ENCODE measurements around the gene GON4L.
"Not testable (repeated sequence)": the region's sequence is repeated elsewhere in the genome, so short reads cannot be mapped to it uniquely, and the experiment has no call there.

GON4L gene

DNA sequence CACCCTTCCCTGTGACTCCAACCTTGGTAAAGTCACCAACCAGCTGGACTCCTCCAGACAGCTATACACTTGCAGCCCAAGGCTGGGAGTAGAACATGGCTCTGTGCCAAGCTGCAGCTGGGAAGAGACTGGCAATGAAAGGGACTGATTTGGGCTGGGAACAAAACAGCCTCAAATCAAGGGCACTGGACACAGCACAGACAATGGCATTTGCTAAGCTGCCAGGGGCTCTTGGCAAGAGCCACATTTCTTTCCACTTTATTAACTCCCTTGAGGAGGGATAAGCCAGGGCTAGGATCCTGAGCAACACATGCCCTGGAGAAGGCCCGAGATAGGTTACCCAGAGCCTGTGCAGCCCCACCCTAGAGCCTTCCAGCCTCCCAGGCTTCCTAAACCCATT, 14.4 kb upstream of the GON4L start:
- DNase-seq: no peak

DNA sequence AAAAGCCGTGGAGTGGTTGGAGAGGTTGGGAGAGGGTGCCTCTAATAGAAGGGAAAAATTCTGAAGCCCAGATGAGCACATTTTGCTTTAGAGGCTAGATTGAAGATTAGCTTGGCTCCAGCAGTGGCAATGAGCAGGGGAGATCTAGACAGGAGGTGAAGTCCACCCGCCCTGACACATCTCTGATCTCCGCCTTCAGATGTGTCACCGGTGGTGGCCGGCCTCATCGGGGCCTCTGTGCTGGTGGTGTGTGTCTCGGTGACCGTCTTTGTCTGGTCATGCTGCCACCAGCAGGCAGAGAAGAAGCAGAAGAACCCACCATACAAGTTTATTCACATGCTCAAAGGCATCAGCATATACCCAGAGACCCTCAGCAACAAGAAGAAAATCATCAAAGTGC, 10.8 kb upstream of the GON4L start:
- no peak for DNase-seq

DNA sequence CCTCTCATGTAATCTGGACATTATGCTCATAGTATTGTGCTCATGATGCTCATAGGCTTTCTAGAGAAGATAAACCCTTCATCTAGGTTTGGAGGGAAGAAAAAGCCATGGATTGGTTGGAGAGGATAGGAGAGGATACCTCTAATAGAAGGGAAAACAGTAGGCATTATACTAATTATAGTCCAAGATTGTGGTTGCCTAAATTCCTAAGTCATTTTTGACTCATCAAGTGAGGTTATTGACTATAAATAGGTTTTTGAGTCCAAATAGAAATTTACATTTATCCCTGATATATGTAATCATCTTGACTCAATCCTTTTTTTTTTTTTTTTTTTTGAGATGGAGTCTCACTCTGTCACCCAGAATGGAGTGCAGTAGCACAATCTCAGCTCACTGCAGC, 7.4 kb upstream of the GON4L start:
- DNase-seq: peak; percentile 32

DNA sequence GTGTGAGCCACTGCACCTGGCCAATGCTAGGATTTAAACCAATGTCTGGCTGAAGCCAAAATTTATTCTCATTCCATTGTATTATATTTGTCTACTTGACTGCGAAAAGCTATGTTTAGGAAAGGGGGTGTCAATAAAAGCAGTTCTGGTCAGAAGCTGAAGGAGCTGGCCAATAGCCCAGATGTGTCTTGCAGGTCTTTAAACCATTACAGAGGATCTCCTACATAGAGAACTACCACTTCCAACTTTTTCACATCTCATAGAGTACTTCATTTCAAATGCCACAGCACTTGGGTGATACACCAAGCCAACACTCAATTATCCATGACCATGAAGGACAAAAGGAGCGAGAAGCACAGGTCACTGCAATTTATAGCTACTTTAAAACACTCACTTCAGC, 4.9 kb upstream of the GON4L start:
- no peak for DNase-seq

DNA sequence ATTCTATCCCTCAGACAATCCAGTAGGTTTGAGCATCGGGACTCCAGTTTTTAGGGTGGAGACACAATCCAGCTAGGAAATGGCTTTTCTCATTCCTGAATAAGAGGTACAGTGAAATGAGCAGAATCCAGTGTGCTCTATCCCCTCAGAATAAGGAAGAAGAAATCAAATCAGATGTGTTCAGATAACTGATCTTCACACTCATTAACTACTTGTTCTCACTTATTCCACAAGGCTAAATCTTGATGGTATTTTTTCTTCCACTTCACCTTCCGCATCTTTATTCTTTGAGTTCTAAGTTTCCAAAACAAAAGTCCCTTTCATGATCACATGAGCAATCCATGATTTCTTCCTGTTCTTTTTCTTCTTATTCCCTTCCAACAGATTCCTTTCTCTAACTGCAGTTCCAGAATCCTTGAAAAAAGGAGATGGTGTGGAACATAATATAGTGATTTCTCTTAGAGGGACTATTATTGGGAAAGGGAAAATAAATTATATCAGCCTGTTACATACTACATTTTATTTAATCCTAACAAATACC, 4.0 kb upstream of the GON4L start:
- DNase-seq: no peak

DNA sequence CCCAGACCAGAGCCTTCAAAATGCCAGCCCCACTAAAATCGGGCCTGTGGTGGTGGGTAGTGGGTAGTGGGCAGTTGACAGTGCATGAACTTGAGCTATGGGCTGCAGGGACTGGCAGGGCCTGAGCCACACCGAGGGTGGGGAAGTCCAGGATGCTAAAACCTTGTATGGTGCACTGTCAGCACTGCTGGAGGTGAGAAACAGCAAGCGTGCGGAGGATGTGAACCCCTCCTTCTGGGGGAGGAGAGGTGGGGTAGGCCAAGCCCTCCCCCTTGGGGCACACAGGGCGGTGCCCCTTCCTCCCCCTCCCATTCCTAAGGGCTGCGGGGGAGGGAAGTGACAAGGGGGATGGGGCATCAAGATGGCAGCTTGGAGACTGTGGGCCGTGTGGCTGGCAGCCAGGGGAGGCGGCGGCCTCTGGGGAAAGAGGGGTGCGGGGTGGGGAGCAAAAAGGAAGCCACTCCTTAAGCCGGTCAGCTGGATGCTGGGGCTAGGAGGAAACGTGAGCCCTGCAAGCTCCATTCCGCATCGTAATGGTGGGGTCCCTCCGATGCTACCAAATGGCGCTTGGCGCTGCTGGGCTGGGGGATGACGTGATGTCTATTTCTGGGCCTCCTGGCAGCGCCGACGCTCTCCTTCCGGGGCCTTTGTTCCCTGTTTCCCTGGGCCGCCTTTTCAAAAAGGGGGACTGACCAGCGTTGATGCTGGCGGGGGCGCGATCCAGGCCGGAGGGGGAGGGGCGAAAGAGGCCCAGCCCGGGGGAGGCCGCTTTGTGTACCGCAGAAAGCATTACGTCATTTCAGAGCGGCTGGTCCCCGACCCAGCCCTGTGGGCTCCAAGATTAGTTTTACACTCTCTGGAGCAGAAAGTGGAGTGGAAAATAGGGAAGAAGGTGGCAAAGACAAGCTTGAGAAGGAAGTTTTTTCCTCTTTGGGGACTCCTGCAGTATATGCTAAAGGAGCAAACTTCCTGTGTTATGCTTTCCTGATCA, 3.2 kb upstream of the GON4L start:
- DNase-seq: peak; percentile 84

DNA sequence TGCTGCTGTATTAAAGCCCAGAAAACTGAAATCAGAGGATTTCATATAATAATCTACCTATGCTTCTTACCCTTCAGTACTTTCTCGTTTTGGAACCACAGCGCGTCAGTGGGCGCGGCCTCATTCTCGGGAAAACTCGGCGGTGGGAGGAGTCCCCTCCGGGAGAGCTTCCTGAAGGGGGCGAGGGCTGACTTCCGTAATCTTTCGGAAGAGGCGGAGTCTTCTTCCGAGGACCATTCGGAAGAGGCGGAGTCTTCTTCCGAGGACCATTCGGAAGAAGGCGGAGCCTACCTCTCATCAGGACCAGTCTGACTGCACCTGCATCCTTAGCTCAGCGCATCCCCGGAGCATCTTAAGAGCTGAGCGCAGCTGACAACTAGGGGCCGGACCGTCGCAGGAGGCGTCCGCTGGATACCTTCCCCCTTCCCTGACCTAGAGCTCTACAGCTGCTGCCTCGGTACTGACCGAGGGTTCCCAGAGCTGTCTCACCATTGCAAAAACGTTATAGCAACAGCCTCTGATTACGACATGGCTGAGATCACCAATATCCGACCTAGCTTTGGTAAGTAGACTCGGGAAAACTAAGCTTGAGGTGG, 2.3 kb upstream of the GON4L start, which contains the start of gene SYT11:
SYT11 (plus strand) TSS at position 334 of the 596 bp plus-strand sequence; CDS start at position 529, 195 bp downstream.
- DNase-seq: peak; percentile 97

DNA sequence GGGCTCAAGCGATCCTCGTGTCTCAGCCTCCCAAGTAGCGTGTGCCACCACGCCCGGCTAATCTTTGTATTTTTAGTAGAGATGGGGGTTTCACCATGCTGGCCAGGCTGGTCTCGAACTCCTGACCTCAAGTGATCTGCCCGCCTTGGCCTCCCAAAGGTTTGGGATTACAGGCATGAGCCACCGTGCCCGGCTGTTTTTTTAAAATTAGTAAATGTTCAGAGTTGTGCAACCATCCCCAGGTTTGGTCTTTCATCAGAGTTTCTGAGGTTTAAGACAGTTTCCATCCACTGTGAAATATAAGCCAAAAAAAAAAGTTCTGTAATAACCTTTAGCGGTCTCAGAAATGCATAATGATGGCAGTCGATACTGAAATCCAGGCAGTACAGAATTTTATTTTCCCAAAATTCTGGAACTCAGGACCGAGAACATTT, 1.8 kb upstream of the GON4L start:
- DNase-seq: no peak

DNA sequence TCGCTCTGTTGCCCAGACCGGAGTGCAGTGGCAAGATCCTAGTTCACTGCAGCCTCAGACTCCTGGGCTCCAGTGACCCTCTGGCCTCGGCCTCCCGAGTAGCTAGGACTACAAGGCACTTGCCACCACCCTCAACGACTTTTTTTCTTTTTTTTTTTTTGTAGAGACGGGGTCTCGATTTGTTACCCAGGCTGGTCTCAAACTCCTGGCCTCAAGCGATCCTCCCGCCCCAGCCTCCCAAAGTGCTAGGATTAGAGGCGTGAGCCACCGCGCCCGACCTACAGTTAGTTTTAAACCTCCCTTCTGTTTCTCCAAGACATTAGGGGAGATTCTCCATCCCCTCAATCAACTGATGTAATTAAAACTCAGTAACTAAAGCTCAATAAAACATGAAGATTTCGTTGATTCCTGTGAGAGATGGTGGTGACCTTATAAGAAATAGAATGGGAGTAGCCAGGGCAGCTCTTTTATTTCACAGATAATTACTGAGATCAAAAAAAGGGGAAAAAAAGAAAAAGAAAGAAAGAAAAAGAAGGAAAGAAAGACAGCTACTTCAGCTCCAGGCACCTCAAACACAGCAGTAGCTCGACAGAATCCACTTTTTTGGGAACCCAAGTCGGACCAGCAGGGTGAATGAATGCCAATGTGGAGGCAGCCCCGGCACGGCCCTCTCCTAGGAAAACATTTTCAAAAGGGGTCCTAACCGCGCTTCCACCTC, 598 bp downstream of the GON4L start:
- DNase-seq: no peak

DNA sequence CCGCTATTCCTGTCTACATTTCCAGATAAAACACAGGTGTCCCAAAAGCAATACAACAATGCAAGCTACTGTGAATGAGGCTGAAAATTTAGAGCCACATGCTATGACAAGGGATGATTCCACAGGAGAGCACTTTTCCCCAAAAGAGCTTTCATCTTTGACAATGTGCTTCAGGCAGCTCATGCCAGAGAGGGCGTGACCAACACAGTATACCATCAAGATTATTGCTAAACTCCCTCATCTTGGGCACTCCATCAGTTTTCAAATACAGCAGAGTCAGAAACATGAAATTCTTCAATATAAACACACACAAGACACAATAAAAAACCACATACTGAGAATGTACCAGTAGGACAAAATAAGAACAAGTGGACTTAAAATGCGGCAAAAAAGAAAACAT, 6.7 kb downstream of the GON4L start:
- DNase-seq: no peak

DNA sequence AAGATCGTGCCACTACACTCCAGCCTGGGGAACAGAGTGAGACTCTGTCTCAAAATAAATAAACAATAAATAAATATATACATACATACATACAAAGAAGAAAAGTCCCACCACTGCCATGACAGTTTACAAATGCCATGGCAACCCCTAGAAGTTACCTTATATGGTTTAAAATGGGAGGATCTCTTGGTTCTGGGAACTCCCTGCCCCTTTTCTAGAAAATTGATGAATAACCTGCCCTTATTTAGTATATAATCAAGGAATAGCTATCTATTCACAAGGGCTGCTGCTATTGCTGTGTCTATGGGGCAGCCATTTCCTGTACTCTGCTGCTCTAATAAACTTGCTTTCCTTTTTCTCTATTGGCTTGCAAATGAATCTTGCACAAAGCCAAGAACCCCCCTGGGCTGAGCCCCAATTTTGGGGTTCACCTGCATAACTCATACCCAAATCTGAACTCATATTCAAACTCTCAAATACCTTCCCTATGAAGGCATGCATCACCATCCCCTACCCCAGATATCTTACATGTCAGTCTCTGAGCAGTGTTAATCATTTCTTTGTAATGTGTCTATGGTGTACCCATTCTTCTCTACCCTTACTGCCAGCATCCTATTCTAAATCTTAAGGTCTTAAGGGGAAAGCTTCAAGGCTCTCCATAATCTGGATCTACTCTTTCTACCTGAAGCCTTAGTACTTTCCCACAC, 9.0 kb downstream of the GON4L start:
- DNase-seq: no peak

DNA sequence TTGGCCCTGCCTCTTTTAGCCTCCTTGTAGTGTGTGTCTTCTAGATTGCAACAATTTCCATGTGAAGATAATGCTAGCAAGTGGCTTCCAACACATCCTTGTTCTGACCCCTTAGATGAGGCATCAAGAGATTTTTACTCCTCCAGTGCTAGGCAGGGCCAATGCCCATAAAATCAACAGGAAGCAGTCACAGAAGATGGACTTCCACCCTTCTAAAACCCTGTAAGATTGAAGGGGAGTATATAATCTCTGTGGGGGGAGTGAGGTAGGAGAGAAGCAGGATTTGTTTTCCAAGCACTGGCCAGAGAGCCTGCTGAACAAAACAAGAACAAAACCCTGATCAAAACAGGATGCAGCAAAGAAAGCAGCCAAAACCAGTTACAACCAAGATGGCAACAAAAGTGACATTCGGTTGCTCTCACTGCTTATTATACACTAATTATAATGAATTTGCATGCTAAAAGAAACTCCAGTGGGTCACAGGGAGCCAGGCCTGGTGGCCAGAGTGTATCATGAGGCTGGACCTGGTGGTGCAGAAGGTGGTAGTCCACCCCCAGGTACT, 12.1 kb downstream of the GON4L start:
- no peak for DNase-seq

DNA sequence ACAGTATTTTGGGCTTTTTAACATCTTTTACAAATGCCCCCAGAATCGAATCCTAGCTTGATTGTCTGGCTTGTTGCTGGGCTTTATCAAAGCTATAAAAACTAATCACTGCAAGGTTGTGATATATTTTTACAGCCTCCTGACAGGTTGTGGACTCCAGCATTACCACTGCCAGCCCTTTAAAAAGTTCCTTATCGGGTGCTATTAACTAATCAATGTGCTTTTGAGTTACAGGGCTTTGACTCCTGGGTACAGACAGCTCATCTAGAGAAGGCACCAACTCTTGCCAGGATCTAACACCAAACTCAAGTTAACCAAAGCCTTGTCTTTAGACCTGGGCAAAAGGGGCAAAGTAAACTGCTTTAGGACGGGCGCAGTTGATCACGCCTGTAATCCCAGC, 16.6 kb downstream of the GON4L start:
- no peak for DNase-seq

DNA sequence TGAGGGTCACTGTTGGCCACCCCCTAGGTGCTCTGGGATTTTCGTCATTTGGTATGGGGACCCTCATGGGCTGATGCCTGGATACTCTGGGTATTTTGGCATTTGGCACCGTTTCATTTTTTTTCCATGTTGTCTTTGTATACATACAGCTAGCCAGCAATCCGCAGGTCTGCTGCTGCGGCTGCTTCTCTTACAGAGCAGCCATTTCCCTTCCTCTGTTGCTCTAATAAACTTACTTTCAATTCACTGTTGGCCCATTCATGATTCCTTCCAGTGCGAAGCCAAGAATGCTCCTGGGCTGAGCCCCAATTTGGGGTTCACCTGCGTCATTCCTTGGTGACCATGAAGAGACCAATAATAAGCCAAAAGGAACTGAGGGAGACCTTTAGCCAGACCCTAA, 21.5 kb downstream of the GON4L start:
- DNase-seq: no peak

DNA sequence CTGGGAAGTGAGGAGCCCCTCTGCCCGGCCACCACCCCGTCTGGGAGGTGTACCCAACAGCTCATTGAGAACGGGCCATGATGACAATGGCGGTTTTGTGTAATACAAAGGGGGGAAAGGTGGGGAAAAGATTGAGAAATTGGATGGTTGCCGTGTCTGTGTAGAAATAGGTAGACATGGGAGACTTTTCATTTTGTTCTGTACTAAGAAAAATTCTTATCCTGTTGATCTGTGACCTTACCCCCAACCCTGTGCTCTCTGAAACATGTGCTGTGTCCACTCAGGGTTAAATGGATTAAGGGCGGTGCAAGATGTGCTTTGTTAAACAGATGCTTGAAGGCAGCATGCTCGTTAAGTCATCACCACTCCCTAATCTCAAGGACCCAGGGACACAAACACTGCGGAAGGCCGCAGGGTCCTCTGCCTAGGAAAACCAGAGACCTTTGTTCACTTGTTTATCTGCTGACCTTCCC, 22.1 kb downstream of the GON4L start:
- DNase-seq: not testable (repeated sequence)

DNA sequence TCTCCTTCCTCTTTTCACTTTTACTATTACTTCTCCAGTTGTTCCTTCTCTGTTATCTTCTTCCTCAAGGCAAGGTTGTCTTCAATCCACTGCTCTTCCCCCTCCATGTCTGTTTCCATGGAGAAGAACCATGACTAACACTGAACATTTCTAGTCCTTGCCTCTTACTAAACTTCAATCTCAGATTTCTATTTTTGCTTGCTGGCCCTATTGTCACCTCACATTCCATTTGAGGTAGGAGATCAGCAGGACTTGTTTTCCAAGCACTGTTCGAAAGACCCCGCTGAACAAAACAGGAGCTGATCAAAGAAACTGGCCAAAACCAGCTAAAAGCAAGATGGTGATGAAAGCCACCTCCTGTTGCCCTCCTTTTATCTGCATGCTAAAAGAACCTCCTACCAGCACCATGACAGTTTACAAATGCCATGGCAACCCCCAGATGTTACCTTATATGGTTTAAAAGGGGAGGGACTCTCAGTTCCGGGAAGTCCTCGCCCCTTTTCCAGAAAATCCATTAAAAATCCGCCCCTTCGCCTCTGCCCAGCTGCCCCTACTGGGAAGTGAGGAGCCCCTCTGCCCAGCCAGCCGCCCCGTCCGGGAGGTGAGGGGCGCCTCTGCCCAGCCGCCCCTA, 22.6 kb downstream of the GON4L start:
- DNase-seq: peak; percentile 31

DNA sequence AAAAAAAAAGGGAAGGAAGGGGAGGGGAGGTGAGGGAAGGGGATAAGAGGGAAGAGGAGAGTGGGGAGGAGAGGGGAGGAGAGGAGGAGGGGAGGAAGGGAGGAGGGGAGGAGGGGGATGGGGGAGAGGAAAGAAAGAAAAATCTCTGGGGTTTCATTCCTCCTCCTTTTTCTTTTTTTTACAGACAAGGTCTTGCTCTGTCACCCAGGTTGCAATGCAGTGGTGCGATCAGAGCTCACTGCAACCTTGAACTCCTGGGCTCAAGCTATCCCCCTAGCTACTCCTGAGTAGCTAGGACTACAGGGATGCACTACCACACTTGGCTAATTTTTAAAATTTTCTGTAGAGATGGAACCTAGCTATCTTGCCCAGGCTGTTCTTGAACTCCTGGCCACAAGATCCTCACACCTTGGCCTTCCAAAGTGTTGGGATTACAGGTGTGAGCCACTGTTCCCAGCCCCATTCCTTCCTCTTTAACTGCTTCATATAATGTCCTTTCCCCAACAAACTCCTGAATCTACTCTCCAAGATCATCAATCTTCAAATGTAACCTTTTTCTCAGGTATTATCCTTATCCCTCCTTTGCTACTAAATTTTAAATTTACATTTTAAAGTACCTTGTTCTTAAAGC, 23.2 kb downstream of the GON4L start:
- DNase-seq: no peak

DNA sequence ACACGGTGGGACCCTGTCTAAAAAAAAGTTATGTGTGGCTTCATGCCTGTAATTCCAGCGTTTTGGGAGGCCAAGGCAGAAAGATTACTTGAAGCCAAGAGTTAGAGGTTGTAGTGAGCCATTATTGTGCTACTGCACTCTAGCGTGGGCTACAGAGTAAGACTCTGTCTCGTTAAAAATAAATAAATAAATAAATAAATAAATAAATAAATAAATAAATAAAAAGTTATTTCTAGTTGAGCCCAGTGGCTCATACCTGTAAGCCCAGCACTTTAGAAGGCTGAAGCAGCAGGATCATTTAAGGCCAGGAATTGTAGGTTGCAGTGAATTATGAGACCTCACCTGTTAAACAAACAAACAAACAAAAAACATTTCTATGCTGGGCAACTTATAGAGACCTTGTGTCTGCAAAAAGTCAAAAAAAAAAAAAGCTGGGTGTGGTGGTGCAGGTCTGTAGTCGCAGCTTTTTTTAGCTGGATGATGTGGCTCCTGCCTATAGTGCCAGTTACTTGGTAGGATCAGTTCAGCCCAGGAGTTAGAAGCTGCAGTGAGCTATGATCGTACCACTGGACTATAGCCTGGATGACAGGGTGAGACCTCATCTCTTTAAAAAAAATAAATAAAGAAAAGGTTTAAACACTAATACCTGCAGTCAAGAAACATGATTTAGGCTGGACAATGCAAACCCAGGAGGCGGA, 25.6 kb downstream of the GON4L start:
- DNase-seq: no peak

DNA sequence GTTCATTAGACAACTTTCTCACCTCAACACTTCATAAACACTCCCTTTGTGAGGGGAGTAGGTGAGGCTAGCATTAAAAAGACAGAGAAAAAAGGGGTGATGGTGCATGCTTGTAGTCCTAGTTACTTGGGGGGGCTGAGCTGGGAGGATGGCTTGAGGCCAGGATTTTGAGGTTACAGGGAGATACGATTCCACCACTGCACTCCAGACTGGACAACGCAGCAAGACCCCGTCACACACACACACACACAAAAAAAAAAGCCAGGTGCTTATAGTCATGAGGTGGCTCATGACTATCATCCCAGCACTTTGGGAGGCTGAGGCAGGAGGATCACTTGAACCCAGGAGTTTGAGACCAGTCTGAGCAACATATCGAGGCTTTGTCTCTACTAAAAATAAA, 29.6 kb downstream of the GON4L start:
- DNase-seq: no peak

DNA sequence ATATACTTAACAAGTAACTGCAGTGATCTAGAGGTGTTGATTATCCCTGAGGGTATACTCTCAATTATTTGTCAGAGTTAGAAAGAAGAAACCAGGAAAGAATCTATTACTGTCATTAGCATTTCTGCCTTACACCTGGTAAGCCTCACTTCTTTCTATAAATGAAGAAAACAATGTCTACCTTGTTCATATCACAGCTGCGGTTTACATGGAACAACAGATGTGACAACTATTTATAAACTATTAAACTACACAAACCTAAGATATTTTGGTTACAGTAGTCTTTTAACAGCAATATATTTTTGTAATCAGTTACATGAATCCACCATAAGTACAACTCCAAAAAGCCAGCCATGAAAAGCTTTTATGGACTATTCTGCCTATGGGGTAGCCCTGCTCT, 40.7 kb downstream of the GON4L start:
- no peak for DNase-seq
